PC-9 (cell line): ENCODE data around the gene DGKG. TPM values are rescaled to one million over a fixed set of nuclear protein-coding genes. Genes with fewer than 3 reads are reported as not detected.
A peak's percentile ranks its signal among the peaks of the same experiment; 100 is the strongest.

Experiments used
- BruUV-seq: library from RNA; stranded (reverse); fragments of 400-500 nt; replicated peaks from 2 replicates; lab custom pipeline; 2021; lab: Mats Ljungman, UMichigan
- CTCF ChIA-PET: fragments of 300-600 bp; sonication (Branson Sonifier 250); formaldehyde crosslinking; loops from one replicate; lab custom pipeline; 2022; ENCODE audit warnings: antibody characterized with exemption; lab: Charles Lee
- POLR2A ChIA-PET: fragments of 300-600 bp; sonication (Branson Sonifier 250); formaldehyde crosslinking; loops from one replicate; lab custom pipeline; 2022; ENCODE audit warnings: antibody characterized with exemption; ENCODE audit not compliant: unreplicated experiment; lab: Charles Lee
- DNase-seq, 2 experiments: peaks; one replicate each; pipeline versions ENCODE4 v3.0.0 to v3.0.0-alpha.2; 2015 to 2022; ENCODE audit warnings: mixed read lengths in 1 of 2
- H2AFZ ChIP-seq: fragments of 200-600 bp; sonication (generic); 2 replicates; pipeline ENCODE4 v1.8.1; 2017; ENCODE audit warnings: antibody characterized with exemption
- H3F3A ChIP-seq: fragments of 200-600 bp; sonication (generic); 2 replicates; pipeline ENCODE4 v1.8.1; 2017; ENCODE audit warnings: antibody characterized with exemption, mild to moderate bottlenecking, low read depth; ENCODE audit not compliant: insufficient read depth
- H3K27ac ChIP-seq: fragments of 200-600 bp; sonication (generic); 2 replicates; pipeline ENCODE4 v1.6.1; 2016; ENCODE audit warnings: mixed run types
- H3K27me3 ChIP-seq: fragments of 200-600 bp; sonication (generic); 2 replicates; pipeline ENCODE4 v1.6.1; 2016; ENCODE audit warnings: low read depth, mixed run types; ENCODE audit not compliant: insufficient read depth
- H3K36me3 ChIP-seq: fragments of 200-600 bp; sonication (generic); 2 replicates; pipeline ENCODE4 v1.6.1; 2016; ENCODE audit warnings: low read depth, mixed run types
- H3K4me1 ChIP-seq: fragments of 200-600 bp; sonication (generic); replicated peaks from 2 replicates; pipeline ENCODE4 v1.6.1; 2016; ENCODE audit warnings: mixed run types; ENCODE audit not compliant: insufficient read depth
- H3K4me2 ChIP-seq: fragments of 200-600 bp; sonication (generic); 2 replicates; pipeline ENCODE4 v1.6.1; 2017; ENCODE audit warnings: mixed run types
- H3K4me3 ChIP-seq: fragments of 200-600 bp; sonication (generic); 2 replicates; pipeline ENCODE4 v1.6.1; 2016; ENCODE audit warnings: mixed run types
- H3K79me2 ChIP-seq: fragments of 200-600 bp; sonication (generic); 2 replicates; pipeline ENCODE4 v1.6.1; 2017; ENCODE audit warnings: low read depth, mixed run types
- H3K9me2 ChIP-seq: fragments of 200-600 bp; sonication (generic); 2 replicates; pipeline ENCODE4 v1.8.1; 2017; ENCODE audit warnings: mild to moderate bottlenecking; ENCODE audit not compliant: insufficient read depth
- H3K9me3 ChIP-seq: fragments of 200-600 bp; sonication (generic); 2 replicates; pipeline ENCODE4 v1.8.1; 2016; ENCODE audit warnings: low read depth; ENCODE audit not compliant: insufficient read depth
- H4K20me1 ChIP-seq: fragments of 200-600 bp; sonication (generic); 2 replicates; pipeline ENCODE4 v1.8.1; 2017; ENCODE audit not compliant: insufficient read depth
- CTCF ChIP-seq: fragments of 200-600 bp; sonication (generic); conservative IDR thresholded peaks from 2 replicates; pipeline ENCODE4 v1.6.1; 2017; ENCODE audit warnings: mixed run types, antibody characterized with exemption, mild to moderate bottlenecking, moderate library complexity
- EZH2 ChIP-seq: fragments of 200-600 bp; sonication (generic); IDR thresholded peaks from 2 replicates; pipeline ENCODE4 v1.8.0; 2017; ENCODE audit warnings: antibody characterized with exemption, low read depth
- intact Hi-C: fragments of 100-400 bp; cut with micrococcal nuclease; formaldehyde crosslinking; loops from one replicate; pipeline ENCODE4 v1.10.0; 2022; ENCODE audit not compliant: unreplicated experiment
- total RNA-seq: library from RNA; stranded (reverse); gene quantifications from 2 replicates; pipeline ENCODE4 v1.2.3, GENCODE V29; 2021

Gene DGKG
- total RNA-seq, 1 experiment from 2014 or later, result 20.0 TPM

- no peaks in the 10 kb centered on the region for H3K79me2 ChIP-seq
- no TSS peak for BruUV-seq
- intact Hi-C loops, result no loop called here
- H3K4me1 ChIP-seq, result no peaks in the 10 kb centered on the region
- no peak overlapping the region for H2AFZ ChIP-seq
- no peak overlapping the region for H3K4me3 ChIP-seq
- no peaks in the 10 kb centered on the region for H4K20me1 ChIP-seq
- no peaks in the 10 kb centered on the region for H3K36me3 ChIP-seq
- DNase-seq, result peak in 1 of 2 experiments; percentile 34
- no peaks in the 10 kb centered on the region for H3F3A ChIP-seq
- no peak overlapping the region for H3K27ac ChIP-seq
- peaks cover 82% of the 10 kb centered on the region for H3K27me3 ChIP-seq
- no peak for TF ChIP-seq EZH2
- peak; percentile 53 for TF ChIP-seq CTCF
- no peaks in the 10 kb centered on the region for H3K9me3 ChIP-seq
- no peak overlapping the region for H3K4me2 ChIP-seq
- ChIA-PET POLR2A (no interaction called here), CTCF (interaction anchor here (0.7 to 0.8 kb wide), 2 partner anchors 286 to 566 kb away, joined by 5 to 9 read pairs; no protein-coding TSS in a partner anchor)
- H3K9me2 ChIP-seq, result no peaks in the 10 kb centered on the region
Measured at GRCh38 chr3:186268616-186269448, 93.2 kb downstream of the DGKG start.

- H3K4me2 ChIP-seq, result no peak overlapping the region
- no TSS peak for BruUV-seq
Measured at GRCh38 chr3:186267758-186268157, 94.3 kb downstream of the DGKG start.

More at GRCh38 chr3:186267758-186268157, 94.3 kb downstream of the DGKG start:
- CTCF ChIA-PET, result interaction anchor here (0.7 kb wide), 1 partner anchor 285 kb away, joined by 9 read pairs; no protein-coding TSS in a partner anchor
- H3K9me2 ChIP-seq, result no peaks in the 10 kb centered on the region
- H3K79me2 ChIP-seq, result no peaks in the 10 kb centered on the region
- peaks cover 78% of the 10 kb centered on the region for H3K27me3 ChIP-seq
- DNase-seq, result no peak
- intact Hi-C loops, result no loop called here
- POLR2A ChIA-PET, result no interaction called here
- no peaks in the 10 kb centered on the region for H3K4me1 ChIP-seq
- no peak overlapping the region for H2AFZ ChIP-seq
- TF ChIP-seq EZH2 (no peak), CTCF (no peak)
- H4K20me1 ChIP-seq, result no peaks in the 10 kb centered on the region
- no peaks in the 10 kb centered on the region for H3K36me3 ChIP-seq
- no peaks in the 10 kb centered on the region for H3F3A ChIP-seq
- H3K4me3 ChIP-seq, result no peak overlapping the region
- no peak overlapping the region for H3K27ac ChIP-seq
- no peaks in the 10 kb centered on the region for H3K9me3 ChIP-seq
